ENCODE measurements around the gene F3. TPM values are rescaled to one million over a fixed set of nuclear protein-coding genes. Genes with fewer than 3 reads are reported as not detected.

Gene F3
- total and polyA plus RNA-seq, 2 of the 13 experiments (the other 11 are each of a cell fraction or from before 2014, with no cell fraction given): 5.8 to 9.0 TPM

DNA sequence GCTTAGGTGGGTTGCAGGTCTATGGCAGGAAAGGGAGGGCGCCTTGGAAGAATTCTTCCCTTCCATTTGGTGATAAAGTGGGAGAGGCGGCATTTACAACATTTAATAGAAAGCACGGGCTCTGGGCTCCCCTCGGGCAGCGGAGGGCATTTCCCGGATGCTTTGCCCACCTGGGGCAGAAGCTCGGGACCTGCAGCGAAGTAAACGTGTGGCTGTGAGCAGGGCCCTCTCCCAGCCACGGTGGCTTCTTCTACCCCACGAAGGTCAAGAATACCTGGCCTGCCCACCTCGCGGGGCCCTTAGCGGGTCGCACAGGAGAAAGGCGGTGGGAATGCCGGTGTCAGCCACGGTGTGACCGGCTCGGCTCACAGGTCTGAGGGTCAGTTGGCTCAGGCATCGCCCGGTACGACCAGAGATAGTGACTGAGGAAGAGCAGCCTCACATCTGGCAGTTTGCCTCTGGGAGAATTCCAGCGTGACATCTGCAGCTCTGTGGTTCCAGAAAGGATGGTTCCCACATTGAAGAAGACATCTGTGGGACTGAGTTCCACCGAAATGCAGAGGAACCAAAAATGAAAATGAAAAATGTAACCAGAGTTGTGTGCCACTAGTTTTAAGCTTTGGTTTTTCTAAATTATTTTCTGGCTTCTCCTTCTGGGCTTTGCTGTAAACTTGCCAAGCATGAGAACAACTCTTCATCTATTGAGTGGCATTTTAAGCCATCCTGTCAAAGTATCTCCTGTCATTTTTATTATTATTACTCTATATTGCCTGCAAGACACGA lies 720 bp upstream of the F3 start (continued):
- TF ChIP-seq MEF2D (CRISPR knock-in tag; IDR thresholded peaks at IDR 0.05) (no peak), MAFK (conservative IDR thresholded peaks at IDR 0.05 in 1 of 2, IDR thresholded peaks at IDR 0.05 in 1 of 2; ENCODE audit: low read length in 2 of 2) (no peak), CCDC6 (CRISPR knock-in tag; IDR thresholded peaks at IDR 0.05) (0 out of 2 replicates have a peak, but pooled peaks have one; percentile 24), TAF15 (IDR thresholded peaks at IDR 0.05; ENCODE audit: low read depth, low read length, poor library complexity, severe bottlenecking) (no peak), ZSCAN22 (CRISPR knock-in tag; IDR thresholded peaks at IDR 0.05) (no peak), KAT2B (IDR thresholded peaks at IDR 0.05; ENCODE audit: borderline replicate concordance, low read depth, low read length) (no peak), ZNF382 (CRISPR knock-in tag; IDR thresholded peaks at IDR 0.05; ENCODE audit: borderline replicate concordance) (no peak), ZBTB1 (CRISPR knock-in tag; IDR thresholded peaks at IDR 0.05; ENCODE audit: borderline replicate concordance) (no peak), ZNF850 (CRISPR knock-in tag; conservative IDR thresholded peaks at IDR 0.05) (no peak), IKZF4 (CRISPR knock-in tag; IDR thresholded peaks at IDR 0.05; ENCODE audit: borderline replicate concordance, low read depth, not compliant biosample characterization) (peak; percentile 3), ZNF556 (CRISPR knock-in tag; IDR thresholded peaks at IDR 0.05; ENCODE audit: borderline replicate concordance) (0 out of 2 replicates have a peak, but pooled peaks have one; percentile 3), TAF1 (CRISPR knock-in tag; IDR thresholded peaks at IDR 0.05) (no peak), ZNF619 (CRISPR knock-in tag; IDR thresholded peaks at IDR 0.05) (no peak), YEATS4 (CRISPR knock-in tag; IDR thresholded peaks at IDR 0.05; ENCODE audit: borderline replicate concordance) (no peak), PAWR (CRISPR knock-in tag; IDR thresholded peaks at IDR 0.05; ENCODE audit: borderline replicate concordance) (no peak)
- TF ChIP-seq, protein P1, sequence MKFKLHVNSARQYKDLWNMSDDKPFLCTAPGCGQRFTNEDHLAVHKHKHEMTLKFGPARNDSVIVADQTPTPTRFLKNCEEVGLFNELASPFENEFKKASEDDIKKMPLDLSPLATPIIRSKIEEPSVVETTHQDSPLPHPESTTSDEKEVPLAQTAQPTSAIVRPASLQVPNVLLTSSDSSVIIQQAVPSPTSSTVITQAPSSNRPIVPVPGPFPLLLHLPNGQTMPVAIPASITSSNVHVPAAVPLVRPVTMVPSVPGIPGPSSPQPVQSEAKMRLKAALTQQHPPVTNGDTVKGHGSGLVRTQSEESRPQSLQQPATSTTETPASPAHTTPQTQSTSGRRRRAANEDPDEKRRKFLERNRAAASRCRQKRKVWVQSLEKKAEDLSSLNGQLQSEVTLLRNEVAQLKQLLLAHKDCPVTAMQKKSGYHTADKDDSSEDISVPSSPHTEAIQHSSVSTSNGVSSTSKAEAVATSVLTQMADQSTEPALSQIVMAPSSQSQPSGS (CRISPR knock-in tag; IDR thresholded peaks at IDR 0.05): no peak
- TF ChIP-seq, protein P2, sequence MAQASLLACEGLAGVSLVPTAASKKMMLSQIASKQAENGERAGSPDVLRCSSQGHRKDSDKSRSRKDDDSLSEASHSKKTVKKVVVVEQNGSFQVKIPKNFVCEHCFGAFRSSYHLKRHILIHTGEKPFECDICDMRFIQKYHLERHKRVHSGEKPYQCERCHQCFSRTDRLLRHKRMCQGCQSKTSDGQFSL (CRISPR knock-in tag; IDR thresholded peaks at IDR 0.05): no peak
- TF ChIP-seq, protein P3, sequence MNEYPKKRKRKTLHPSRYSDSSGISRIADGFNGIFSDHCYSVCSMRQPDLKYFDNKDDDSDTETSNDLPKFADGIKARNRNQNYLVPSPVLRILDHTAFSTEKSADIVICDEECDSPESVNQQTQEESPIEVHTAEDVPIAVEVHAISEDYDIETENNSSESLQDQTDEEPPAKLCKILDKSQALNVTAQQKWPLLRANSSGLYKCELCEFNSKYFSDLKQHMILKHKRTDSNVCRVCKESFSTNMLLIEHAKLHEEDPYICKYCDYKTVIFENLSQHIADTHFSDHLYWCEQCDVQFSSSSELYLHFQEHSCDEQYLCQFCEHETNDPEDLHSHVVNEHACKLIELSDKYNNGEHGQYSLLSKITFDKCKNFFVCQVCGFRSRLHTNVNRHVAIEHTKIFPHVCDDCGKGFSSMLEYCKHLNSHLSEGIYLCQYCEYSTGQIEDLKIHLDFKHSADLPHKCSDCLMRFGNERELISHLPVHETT (CRISPR knock-in tag; conservative IDR thresholded peaks at IDR 0.05): 0 out of 2 replicates have a peak, but pooled peaks have one; percentile 7
- TF ChIP-seq, protein P4, sequence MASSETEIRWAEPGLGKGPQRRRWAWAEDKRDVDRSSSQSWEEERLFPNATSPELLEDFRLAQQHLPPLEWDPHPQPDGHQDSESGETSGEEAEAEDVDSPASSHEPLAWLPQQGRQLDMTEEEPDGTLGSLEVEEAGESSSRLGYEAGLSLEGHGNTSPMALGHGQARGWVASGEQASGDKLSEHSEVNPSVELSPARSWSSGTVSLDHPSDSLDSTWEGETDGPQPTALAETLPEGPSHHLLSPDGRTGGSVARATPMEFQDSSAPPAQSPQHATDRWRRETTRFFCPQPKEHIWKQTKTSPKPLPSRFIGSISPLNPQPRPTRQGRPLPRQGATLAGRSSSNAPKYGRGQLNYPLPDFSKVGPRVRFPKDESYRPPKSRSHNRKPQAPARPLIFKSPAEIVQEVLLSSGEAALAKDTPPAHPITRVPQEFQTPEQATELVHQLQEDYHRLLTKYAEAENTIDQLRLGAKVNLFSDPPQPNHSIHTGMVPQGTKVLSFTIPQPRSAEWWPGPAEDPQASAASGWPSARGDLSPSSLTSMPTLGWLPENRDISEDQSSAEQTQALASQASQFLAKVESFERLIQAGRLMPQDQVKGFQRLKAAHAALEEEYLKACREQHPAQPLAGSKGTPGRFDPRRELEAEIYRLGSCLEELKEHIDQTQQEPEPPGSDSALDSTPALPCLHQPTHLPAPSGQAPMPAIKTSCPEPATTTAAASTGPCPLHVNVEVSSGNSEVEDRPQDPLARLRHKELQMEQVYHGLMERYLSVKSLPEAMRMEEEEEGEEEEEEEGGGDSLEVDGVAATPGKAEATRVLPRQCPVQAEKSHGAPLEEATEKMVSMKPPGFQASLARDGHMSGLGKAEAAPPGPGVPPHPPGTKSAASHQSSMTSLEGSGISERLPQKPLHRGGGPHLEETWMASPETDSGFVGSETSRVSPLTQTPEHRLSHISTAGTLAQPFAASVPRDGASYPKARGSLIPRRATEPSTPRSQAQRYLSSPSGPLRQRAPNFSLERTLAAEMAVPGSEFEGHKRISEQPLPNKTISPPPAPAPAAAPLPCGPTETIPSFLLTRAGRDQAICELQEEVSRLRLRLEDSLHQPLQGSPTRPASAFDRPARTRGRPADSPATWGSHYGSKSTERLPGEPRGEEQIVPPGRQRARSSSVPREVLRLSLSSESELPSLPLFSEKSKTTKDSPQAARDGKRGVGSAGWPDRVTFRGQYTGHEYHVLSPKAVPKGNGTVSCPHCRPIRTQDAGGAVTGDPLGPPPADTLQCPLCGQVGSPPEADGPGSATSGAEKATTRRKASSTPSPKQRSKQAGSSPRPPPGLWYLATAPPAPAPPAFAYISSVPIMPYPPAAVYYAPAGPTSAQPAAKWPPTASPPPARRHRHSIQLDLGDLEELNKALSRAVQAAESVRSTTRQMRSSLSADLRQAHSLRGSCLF (CRISPR knock-in tag; IDR thresholded peaks at IDR 0.05; ENCODE audit: borderline replicate concordance): 0 out of 2 replicates have a peak, but pooled peaks have one; percentile 1
